ENCODE data around the gene VWA5B1.
"Not testable (repeated sequence)": the region's sequence is repeated elsewhere in the genome, so short reads cannot be mapped to it uniquely, and the experiment has no call there.

The VWA5B1 gene, protein sequence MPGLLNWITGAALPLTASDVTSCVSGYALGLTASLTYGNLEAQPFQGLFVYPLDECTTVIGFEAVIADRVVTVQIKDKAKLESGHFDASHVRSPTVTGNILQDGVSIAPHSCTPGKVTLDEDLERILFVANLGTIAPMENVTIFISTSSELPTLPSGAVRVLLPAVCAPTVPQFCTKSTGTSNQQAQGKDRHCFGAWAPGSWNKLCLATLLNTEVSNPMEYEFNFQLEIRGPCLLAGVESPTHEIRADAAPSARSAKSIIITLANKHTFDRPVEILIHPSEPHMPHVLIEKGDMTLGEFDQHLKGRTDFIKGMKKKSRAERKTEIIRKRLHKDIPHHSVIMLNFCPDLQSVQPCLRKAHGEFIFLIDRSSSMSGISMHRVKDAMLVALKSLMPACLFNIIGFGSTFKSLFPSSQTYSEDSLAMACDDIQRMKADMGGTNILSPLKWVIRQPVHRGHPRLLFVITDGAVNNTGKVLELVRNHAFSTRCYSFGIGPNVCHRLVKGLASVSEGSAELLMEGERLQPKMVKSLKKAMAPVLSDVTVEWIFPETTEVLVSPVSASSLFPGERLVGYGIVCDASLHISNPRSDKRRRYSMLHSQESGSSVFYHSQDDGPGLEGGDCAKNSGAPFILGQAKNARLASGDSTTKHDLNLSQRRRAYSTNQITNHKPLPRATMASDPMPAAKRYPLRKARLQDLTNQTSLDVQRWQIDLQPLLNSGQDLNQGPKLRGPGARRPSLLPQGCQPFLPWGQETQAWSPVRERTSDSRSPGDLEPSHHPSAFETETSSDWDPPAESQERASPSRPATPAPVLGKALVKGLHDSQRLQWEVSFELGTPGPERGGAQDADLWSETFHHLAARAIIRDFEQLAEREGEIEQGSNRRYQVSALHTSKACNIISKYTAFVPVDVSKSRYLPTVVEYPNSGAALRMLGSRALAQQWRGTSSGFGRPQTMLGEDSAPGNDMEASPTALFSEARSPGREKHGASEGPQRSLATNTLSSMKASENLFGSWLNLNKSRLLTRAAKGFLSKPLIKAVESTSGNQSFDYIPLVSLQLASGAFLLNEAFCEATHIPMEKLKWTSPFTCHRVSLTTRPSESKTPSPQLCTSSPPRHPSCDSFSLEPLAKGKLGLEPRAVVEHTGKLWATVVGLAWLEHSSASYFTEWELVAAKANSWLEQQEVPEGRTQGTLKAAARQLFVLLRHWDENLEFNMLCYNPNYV

DNA sequence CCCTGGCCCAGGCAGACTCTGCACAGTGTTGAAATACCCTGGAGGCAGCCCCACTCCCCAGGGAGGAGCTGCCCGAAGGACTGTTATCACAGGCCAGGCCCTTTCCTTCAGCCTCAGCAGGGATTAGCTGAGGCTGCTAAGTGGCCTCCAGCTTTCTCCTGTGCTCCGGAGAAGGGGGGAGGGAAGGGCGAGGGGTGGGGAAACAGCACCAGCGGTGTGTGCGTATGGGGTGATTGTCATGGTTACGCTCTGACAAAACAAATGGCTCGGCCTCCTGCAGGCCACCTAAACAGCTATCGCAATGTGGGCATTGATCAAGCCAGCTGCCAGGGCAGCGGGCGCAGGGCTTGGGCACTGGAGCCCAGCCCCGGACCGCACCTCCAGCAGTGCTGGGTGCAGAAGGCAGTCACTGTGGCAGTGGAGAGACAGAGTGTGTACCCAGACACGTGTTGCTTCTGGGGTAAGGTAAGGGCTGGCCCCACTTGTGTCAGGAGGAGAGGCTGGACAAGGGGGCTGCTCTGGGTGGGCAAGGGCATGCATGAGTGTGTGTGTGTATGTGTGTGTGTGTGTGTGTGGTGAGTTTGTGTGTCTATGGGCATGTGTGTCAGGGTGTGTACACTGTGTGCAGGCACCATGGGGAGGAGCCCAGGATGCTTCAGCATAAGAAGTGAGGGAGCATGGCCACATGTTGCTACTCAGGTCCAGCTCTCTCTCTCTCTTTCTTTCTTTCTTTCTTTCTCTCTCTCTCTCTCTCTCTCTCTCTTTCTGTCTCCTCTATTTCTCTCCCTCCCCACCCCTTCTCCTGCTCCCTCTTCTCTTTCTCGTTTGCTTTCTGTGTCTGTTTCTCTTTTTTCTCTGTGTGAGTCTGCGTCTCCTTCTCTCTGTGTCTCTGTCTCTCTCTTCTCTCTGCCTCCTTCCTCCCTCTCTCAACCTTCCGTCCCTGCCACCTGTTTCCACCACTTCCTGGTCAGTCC, at the start of gene VWA5B1:
TSS of gene VWA5B1 (plus strand) at position 252 of the 974 bp plus-strand sequence. CDS start 19,727 bp downstream, outside the sequence.
- no peak for DNase-seq (ENCODE audit: low read depth in 2 of 2)

DNA sequence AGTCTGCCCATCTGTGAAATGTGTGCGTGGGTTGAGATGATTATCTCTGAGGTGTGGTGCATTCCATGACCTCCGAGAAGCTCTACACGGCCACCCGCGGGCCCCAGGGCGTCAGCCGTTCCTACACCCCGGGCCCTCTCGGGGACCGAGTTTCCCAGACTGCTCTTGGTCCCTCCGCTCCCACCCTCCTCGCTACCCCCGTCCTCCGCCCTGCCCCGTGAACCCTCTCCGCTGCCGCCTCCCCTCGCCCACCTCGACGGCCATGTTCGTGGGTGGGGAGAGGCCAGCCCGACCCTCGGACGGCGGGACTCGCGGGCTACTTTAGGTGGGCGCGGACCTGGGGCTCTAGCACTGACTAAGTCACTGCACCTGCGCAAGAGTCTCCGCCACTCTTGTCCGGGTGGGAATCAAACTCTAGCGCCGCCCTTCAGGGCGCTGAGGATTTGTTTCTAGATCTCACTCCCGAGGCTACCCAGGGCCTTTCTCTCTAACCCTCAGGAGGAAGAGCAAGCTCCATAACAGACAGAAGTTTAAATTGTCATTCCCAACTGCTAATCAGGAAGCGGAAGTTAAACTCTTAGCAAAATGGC, 47.7 kb upstream of the VWA5B1 start:
- DNase-seq (ENCODE audit: low read depth in 2 of 2), result no peak

DNA sequence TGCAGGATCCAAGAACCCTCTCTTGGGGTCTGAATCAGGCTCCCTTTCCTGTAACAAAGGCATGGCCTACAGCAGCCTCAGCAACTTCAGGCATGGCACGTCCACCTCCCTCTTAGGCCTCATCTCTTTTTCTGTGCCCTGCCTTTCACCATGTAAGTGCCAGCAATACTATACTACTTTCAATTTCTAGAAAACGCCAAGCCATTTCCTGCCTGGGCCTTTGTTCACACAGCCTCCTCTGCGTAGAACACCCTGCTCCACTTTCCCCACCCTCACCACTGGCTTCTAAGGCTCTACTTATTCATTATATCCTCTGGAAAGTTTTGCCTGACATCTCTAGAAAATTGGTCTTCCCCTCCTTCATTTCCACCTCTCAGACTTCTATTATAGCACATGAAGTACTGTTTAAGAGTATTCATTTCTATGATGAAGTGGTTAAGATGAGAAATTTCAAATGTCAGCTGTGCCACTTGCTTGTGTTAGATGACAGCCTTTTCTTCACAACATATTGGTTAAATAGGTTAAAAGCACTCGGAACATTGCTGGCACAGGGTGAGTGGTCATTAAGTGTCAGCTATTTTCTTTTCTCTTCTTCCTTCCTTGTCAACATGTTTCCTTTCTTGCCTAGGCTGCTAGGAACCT, 41.6 kb upstream of the VWA5B1 start:
- DNase-seq (ENCODE audit: low read depth in 2 of 2), result peak; percentile 2 to 33

DNA sequence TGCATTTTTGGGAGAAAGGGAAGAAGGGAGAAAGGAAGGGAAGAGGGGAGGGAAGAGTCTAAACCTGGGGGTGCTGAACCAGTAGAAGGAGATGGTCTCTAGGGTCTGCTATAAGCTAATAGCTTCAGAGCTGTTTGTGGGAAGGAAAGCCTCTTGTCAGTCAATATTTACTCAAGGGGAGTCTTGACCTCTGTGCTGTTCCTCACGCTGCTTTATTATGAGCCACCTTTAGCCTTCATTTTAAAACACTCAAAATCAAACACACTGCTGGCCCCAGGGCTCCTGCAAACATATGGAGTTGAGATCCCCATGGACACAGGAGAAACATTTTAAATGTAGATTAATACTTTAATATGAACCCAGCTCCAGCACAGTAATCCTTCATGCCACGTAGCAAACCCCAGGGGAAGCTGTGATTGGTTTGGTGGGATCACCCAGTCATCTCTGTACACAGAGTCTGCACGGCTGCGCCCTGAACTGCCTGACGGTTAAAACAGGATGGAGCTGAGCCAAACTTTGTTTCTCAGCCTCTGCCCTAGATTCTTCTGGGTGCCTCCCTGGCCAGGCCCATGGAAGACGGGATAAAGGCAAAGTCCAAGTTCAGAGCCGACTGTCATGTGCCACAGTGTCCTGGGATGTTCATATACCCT, 40.2 kb upstream of the VWA5B1 start:
- no peak for DNase-seq (ENCODE audit: low read depth in 2 of 2)

DNA sequence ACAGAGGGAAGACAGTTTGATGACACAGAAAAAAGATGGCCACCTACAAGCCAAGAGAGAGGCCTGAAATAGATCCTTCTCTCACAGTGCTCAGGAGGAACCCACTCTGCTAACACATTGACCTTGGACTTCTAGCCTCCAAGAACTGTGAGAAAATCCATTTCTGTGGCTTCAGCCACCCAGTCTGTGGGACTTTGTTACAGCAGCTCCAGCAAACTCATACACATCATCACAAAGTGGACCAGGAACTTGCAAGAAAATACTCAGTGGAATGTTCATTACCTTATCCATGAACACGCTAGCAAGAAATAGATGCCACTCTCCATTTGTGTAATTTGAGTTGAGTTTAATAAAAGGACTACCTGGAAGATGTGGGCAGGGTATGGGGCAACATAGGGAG, 38.1 kb upstream of the VWA5B1 start:
- DNase-seq (ENCODE audit: low read depth in 2 of 2), result no peak

DNA sequence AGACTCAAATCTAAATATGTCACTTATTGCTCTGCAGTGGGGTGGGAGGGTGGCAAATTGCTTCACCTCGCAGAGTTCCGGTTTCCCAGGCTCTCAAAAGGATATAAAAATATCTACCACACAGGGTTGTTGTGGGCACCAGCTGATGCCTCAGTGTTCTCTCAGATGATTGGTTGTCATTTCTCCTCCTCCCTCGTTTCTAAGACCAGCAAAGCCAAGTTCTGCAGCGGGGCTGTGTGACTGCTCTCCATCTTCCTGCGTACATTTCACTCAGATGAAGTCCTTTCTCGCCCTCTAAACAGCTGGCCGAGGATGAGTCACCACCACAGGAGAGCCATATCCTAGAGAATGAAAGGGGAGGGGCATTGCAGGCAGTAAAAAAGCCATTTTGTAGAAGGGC, 35.0 kb upstream of the VWA5B1 start:
- no peak for DNase-seq (ENCODE audit: low read depth in 2 of 2)

DNA sequence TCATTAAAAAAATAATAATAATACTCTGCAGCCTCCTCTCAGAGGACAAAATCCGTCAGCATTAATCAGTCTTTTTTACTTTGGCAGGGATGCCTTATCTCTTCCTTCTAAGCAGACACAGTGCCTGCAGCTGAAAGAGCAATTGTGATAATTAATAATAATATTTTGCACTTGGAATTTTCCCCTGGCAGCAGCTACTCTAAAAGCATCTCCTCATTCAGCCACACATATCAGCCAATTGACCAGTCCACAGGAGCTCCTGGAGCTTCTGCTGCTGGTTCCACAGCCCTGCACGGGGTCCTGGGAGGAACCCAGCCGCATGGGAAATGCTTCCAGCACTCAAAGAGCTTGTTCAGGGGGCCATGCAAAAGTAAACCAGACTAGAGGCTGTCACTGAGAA, 31.0 kb upstream of the VWA5B1 start:
- DNase-seq (ENCODE audit: low read depth in 2 of 2), result no peak

DNA sequence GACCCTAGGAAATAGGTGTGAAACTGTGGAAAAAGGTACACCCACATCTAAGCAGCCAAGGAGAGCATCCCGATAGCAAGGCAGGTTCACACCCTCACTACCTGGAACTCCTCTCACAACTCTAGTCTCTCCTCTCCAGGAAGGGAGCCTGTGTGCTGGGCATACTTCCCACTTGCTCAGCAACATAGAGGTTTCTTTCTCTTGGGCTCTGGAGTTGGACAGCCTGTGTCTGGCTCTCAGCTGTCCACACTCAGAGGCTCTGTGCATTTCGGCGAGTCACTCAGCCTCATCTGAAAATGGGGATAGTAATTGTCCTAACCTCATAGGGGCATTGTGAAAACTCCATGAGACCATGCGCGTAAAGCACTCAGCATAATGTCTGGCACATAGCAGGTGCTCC, 29.6 kb upstream of the VWA5B1 start:
- DNase-seq (ENCODE audit: low read depth in 2 of 2), result no peak

DNA sequence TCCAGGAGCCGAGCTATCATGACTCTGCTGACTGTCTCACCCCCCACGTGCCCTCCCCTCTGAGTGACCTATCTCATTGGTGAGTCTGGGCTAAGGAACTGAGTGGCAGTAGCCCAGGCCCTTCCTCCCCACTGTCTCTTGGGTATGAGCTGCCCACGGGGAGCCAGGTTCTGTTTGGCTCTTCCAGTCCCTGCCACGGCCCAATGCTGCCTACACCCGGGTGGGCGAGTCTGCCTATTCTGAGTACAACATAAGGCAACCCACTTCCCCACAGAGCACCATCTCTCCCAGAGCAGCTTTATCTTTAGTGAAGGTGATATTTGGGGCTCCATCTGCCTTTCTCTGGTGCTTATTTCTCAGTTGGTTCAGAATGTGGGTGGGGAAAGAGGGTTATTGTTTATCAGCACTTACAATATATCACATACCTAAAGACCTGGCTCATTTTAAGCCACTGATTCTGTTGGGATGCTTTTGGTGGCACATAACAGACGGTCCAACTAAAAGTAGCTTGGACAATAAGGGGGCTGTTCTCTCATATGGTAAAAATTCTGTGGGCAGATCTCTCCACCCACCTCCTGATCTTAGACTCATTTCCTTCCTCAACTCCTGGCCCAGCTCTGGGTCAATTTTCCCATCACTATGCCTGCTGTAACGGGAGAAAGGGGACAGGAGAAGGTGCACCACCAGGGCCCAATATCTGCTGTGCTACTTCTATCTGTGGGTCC, 27.7 kb upstream of the VWA5B1 start:
- DNase-seq (ENCODE audit: low read depth in 2 of 2), result no peak

DNA sequence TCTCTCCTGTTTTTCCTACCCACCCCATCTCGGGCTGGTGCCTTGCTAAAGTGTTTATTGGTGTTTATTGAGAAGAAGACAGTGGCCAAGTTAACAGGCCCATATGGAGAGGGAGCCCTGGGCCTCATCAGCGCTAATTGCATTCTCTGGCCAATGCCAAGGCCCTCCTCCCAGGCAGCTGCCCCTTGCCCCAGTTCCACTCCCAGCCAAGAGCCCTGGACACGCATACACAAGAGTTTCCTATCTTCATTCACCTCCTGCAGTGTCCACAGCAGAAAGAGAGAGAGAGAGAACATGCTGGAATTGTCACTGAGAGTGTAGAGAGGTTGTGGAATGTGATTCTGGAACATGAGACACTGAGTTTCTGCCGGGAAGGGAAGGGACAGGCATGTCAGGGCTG, 25.4 kb upstream of the VWA5B1 start:
- no peak for DNase-seq (ENCODE audit: low read depth in 2 of 2)

DNA sequence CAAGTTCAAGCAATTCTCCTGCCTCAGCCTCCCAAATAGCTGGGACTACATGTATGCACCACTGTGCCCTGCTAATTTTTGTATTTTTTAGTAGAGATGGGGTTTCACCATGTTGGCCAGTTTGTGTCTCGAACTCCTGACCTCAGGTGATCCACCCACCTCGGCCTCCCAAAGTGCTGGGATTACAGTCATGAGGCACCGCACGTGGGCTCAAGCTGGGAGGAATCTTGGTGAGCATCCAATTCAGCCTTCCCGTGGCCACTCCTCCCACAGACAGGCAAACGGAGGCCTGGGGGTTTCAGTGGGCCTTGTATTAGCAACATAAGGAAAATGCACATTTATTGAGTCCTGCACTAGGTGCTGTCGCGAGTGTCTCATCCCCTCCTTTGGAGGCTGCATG, 24.5 kb upstream of the VWA5B1 start:
- DNase-seq (ENCODE audit: low read depth in 2 of 2), result no peak

DNA sequence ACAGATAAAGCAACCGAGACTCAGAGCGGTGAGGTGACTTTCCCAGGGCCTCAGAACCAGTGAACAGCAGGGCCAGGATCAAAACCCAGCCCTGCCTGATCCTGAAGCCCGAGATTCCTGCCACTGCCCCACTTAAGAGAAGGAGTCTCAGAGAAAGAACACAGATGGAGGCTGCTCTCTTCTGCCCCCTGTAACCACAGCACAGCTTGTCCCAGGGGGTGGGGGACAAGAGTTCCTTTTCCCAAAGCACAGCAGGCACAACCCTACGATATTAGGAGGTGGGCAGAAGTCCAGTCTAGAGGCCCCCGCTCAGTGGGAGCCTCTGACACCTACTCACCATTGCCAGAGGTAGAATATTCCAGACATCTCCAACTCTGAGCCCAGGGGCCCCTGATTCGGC, 24.0 kb upstream of the VWA5B1 start:
- no peak for DNase-seq (ENCODE audit: low read depth in 2 of 2)

DNA sequence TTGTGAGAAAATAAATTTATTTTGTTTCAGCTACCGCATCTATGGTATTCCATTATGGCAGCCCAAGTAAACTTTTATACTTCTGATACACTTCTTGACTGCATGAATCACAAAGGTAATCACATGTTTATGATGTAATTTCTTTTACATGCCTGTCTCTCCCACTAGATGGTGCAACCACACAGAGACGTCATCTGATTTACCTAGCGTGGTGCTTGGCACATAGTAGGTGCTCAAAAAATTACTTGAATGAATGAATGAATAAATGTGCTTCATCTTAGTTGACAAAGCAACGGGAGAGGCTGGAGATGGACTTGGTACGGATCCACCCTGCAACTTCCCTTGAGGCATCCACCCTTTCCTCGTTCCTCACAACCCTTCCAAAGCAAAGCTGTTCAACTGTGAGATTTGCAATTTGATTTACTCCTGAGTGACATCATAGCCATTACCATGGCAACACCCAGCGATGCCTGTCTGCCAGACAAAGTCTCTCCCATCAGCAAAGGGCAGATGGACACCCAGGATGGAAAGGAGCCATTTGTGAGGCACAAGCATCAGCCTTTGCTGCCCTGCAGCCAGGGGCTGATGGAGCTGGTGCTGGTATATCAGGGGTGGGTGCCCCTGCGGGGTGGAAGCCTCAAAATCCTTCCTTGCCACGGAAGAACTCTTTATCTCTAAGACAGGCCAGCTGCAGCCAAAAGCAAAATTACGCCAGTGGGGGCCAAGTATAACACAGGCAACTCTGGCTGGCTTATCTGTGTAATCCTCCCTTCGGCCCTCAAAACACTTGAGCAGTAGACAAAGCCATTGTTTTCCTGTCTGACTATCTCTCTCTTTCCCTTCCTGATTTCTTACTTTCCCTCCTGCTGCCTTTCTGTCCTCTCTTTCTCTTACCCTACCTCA, 18.9 kb upstream of the VWA5B1 start:
- no peak for DNase-seq (ENCODE audit: low read depth in 2 of 2)

DNA sequence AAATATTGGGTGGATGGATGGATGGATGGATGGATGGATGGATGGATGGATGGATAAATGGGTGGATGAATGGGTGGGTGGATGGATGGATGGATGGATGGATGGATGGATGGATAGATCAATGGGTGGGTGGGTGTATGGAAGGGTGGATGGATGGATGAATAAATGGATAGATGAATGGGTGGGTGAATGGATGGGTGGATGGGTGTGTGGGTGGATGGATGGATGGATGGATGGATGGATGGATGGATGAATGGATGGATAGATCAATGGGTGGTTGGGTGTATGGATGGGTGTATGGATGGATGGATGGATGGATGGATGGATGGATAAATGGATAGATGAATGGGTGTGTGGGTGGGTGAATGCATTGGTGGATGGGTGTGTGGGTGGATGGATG, 17.0 kb upstream of the VWA5B1 start:
- not testable (repeated sequence) for DNase-seq (ENCODE audit: low read depth in 2 of 2)

DNA sequence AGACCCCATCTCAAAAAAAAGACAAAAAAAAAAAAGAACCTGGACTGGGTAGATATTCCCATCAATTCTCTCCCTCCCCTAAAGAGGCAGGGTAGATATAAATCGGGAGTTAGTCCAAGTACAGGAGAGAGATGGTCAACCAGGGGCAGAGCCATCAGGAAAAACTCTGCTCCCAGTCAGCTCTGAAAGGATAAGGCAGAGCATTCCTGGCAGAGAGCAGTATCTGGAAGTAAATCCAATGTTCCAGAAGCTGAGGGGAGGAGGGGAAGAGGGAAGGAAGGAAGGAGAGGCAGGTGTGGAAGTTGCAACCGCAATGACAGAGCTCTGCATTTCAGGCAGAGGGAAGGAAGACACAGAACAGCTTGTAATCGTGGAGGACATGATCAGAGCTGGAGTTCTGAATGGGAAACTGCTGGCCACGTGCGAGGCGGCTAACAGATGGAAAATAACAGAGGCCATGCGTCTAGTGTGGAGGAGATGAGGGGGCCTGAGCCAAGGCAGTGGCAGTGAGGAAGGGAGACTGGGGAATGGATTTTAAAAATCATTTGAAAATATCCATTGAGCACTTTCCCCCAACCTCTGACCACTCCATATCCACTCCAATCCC, 15.3 kb upstream of the VWA5B1 start:
- no peak for DNase-seq (ENCODE audit: low read depth in 2 of 2)

DNA sequence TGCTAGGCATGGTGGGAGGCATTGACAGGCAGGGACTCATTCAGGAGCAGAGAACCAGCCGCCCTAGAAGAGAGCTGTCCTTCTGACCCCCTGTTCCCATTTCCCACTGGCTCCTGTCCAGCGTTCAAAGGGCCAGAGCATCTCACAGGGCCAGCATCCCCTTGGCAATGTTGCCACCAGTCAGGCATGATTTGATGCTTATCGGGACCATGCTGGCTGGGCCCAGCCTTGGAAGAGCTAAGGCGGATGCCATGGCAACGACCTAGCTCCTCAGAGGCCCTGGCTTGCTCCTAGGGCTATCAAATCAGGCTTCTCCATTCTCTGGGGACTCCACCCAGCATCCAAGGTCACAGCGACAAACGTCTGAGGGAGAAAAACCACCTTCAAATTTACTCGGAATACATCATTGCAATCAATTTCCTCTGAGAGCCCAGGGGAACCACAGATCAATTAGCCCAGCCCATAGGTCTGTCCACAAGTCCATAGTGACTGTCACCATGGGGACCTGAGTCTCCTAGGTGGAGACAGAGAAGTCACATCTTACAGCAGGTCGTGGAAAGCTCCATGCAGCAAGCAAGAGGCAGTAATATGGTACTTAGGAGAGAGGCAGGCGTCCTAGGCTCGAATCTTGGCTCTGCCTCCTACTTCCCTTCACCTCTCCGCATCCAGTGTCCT, 14.1 kb upstream of the VWA5B1 start:
- no peak for DNase-seq (ENCODE audit: low read depth in 2 of 2)

DNA sequence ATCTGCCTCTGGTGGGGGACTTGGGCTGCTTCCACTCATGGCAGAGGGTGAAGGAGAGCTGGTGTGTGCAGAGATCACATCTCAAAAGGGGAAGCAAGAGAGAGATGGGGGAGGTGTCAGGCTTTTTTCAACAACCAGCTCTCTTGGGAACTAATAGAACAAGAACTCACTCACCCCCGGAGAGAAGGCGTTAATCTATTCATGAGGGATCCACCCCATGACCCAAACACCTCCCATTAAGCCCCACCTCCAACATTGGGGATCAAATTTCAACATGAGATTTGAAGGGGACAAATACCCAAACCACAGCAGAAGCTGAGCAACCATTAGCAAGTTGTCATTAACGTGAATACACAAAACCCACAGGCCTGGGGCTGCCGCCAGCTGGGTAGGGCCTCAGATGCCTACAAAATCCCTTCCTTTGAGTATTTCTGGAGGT, 12.0 kb upstream of the VWA5B1 start:
- no peak for DNase-seq (ENCODE audit: low read depth in 2 of 2)
